KG1 (cell line): ENCODE measurements around the gene VWA5A.
"Not testable (repeated sequence)": the region's sequence is repeated elsewhere in the genome, so short reads cannot be mapped to it uniquely, and the experiment has no call there.

Experiments used
- DNase-seq: peaks from one replicate; lab custom pipeline; 2025; lab: John Stamatoyannopoulos, UW

The VWA5A gene

DNA sequence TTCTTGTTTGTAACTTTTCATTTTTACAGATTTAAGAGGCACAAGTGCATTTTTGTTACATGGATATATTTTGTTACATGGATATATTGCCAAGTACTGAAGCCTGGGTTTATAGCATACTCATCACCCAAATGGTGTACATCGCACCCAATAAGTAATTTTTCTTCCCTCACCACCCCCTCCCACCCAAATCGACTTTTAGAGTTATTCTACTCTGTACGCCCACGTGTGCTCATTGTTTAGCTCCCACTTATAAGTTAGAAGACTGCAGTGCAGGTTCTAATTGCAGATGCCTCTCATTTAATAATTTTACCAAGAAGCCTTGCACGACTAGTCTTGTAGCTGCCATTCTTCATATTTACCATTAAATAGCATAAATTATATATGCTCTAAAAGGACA, 20.5 kb upstream of the VWA5A start:
- DNase-seq: no peak

DNA sequence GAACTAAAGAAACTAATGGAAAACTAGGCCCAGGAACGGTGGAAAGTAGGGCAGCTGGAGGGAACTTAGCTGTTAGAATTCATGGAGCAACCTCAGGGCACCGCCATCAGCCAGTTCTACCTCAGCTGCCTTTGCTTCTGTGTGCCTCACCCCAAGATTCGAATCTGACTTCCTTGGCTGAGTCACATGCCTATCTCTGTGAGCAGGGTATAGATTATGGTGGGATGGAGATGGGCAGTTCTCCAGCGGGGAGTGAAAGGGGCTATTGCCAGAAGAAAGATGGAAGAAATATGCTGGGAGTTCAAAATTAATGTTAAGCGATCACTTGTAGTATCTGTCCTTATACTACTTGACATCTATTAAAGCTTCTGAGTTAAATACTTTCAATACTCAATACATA, 18.9 kb upstream of the VWA5A start:
- no peak for DNase-seq

DNA sequence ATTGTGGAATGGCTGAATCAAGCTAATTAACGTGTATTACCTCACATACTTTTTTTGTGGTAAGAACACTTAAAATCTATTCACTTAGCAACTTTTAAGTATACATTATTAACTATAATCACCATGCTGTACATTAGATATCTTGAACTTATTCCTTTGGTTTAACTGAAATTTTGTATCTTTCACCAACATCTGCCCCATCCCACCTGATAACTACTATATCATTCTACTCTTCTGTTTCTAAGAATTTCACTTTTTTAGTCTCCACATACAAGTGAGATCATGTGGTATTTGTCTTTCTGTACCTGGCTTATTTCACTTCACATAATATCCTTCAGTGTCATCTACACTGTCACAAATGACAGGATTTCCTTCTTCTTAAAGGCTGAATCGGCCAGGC, 17.1 kb upstream of the VWA5A start:
- DNase-seq: no peak

DNA sequence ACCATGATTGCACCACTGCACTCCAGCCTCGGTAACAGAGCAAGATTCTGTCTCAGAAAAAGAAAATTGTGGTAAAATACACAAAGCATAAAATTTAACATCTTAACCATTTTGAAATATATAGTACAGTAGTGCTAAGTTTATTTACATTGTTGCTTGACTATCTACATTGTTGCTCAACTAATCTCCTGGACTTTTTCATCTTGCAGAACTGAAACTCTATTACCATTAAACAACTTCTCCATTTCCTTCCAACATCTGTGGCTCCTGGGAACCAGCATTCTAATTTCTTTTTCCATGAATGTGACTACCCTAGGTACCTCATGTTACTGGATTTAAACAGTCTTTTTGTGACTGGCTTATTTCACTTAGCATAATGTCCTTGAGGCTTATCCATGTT, 13.5 kb upstream of the VWA5A start:
- DNase-seq: no peak

DNA sequence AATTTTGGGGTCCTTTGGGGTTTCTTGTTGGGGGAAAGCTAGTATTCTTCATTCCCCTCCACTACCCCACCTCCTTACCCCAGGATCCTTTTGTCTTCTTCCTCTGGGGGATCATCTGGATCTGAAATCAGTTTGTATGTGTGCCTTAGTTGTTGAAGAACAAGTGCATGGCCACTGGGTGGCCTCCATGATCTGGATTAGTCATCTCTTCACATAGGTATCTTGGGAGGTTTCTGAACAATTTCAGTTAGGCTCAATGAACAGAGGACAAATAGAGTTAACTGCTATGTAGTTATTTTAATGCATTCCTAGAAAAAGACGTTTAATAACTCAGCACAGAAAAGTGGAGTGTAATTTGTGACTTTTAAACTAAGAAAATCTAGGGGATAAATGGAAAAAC, 7.1 kb upstream of the VWA5A start:
- DNase-seq: no peak

DNA sequence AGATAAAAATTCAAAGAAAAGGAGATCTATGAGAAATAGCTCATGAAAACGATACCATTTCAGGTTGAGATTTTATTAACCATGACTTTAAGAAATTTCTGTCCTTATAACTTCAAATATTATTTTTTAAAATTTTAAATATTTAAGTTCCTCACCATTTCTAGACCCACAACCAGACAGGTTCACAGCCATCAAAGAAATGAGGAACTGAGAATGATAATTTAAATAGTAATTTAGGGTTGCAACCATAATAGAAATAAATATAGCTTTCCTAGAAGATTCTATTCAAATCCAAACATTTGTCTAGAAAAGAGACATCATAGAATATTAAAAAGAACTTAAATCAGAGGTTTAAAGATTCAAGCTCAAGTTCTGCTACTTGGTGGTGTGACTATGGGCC, 5.9 kb upstream of the VWA5A start:
- DNase-seq: no peak

DNA sequence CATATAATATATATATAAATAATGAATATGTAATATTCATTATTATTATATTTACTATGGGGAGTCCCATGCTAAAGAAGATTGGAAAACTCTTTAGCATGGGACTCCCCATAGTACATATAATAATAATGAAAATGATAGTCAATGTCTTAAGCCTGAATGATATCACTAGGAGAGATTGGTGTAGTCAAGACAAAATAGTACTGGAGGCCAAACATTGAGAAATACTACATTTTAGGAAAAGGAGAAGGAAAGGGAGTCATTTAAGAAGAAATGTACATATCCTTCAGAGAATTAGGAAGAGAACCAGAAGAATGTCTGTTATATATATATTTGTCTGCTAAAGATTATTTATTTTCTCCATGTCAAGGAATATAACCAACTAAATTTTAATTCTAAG, 5.0 kb upstream of the VWA5A start:
- no peak for DNase-seq

DNA sequence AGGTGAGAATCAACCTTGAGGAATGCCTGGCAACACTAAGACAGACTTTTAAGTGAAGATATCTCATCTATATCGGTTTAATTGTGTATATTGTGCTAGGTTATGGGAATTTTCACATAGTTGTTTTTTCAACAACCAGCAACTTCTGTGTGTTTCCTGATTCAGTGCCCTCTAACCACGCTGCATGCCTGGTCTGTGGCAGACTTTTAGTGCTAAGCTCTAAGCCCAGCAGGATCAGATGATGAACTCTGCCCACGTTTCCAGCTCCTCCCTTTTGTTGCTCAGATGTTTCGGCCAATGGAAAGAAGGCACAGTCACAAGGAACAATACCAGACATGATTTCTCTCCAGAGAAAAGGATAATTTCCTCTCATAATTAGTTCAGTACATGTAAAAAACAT, 1.4 kb upstream of the VWA5A start:
- no peak for DNase-seq

DNA sequence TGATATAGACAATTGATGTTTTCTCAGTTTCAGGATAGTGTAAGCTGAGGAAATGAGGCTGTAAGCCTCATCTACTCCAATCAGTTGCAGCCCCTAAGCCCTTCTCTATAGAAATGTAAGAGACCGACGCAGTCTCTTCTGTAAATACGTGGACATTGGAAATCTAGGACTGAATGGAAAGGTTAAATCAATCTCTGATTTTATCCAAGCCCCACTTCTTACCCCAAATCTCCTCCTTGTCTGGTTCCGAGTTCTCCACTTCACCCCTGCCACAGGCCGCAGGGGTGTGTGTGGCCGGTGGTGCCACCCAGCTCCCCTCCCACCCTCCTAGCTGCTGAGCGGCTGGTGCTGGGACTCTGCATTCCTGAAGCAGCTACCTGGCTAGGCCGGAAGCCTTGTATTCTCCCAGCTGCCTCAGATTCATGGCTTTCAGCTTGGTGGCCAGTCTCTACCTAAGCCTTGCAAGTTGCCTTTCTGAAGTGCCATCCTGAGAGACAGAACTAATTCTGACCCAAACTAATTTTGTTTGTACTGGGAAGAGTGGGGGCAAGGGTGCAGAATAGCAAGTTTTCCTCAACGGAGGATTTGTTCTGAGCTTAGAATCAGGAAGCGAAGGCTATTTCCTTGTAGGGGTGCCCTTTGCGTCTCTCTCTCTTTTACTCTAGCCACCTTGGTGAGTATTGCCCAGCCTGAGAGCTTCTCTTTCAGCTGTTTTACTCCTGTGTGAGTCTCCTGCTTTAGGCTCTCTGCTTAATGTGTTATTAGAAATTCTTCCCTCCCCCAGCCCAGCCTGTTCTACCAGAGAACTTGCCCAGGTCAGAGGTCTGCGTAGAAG, 749 bp downstream of the VWA5A start:
- no peak for DNase-seq

DNA sequence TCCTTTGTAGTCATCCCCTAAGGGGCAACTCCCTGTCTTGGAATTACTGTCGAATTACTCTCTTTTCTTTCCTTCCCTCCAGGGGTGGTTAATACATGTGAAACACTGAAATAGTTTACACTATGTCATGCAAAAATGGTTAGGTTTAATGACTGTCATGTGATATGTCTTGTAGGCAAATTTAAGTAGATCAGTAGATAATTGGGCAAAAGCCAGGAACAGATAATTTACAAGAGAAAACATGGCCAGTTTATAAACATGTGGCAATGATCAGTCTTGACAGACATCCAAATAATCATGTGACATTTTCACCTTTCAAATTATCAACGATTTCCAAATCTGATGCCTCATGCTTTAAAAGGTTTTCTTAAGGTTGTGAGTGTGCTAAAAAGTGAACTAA, 3.9 kb downstream of the VWA5A start:
- DNase-seq: no peak

DNA sequence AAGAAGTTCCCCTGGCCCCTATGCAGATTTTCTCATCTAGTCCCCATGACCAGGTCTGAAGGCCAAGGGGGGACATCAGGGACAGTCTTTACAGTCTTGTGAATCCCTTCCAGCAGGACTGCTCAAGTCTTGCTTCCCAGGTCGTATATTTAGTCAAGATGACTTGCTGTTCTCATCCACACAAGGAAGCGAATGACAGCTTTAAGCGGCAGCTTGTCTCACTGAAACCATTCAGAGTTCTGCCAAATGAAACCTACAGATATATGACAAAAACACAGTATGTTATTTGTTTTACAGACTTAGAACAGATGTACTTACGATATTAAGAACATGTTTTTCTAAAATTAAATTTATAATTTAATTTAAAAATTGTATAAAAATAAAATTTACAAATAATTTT, 5.6 kb downstream of the VWA5A start:
- DNase-seq: no peak

DNA sequence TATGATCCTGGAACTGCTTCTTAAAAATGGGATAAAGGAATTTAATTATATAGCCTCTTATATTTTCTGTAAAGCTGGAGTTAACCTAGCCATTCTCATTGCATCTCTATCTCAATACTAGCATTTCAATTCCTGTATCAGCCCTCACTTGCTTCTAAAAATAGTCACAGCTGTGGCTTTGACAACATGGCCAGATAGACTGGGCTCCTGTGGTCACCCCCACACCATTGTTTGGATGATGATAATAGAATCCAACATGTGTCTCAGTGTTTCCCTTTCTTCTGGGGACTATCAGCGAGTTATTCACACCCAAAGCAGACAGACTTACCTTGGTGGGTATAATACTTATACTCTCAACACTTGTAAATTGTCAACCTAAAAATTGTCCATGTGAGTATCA, 6.9 kb downstream of the VWA5A start:
- no peak for DNase-seq

DNA sequence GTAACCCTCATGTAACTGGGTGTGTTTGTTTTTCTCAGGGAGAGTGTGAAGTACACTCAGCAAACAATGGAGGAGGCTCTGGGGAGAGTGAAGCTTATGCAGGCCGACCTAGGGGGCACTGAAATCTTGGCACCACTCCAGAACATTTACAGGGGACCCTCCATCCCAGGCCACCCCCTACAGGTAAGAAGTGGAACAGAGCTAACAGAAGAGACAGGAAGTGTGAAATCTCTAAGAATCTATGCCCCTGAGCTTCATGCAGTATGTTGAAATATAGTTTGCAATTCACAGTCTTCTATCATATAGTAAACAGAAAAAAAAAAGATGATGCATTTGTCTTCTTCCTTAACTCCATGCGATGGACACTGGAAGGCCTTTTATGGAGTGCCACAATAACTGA, 8.4 kb downstream of the VWA5A start:
- DNase-seq: no peak

DNA sequence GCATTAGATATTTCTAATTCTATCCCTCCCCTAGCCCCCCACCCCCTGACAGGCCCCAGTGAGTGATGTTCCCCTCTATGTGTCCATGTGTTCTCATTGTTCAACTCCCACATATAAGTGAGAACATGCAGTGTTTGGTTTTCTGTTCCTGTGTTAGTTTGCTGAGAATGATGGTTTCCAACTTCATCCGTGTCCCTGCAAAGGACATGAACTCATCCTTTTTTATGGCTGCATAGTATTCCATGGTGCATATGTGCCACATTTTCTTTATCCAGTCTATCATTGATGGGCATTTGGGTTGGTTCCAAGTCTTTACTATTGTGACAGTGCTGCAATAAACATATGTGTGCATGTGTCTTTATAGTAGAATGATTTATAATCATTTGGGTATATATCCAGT, 11.9 kb downstream of the VWA5A start:
- not testable (repeated sequence) for DNase-seq

DNA sequence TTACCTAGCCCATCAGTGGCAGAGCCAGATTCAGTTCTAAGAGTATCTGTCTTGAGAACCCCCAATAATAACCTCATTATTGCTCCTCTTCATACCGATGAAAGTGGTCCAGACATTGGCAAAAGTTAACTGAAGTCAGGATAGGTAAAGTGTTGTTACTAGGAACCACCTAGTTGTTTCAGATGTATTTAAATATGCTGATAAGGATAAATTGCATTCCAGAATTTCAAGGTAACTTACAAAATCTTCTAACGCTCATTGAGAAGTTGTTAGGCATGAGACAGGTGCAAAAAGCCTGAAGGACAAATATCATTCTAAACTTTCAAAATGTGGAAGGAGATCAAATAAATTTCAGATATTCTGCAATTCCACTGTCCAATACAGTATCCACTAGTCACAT, 27.8 kb downstream of the VWA5A start:
- DNase-seq: no peak

DNA sequence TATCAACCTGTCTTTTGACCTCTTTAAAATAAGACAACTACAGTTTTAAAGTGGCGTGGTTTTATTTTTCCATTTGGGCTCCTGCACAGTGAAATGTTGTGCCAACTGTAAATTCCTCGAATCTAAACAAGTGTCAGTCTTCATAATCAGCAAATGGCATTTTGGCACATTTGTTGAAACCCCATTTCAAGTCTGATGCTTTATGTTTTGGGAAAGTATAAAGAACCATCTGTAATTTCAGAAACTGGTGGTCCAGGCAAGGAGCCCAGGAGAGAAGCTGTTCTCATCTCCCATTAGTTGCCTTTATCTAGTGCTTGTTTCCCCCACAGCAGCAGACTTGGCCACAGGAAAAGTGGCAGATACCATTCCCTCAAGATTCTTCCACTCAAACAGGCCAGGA, 32.7 kb downstream of the VWA5A start:
- DNase-seq: no peak

DNA sequence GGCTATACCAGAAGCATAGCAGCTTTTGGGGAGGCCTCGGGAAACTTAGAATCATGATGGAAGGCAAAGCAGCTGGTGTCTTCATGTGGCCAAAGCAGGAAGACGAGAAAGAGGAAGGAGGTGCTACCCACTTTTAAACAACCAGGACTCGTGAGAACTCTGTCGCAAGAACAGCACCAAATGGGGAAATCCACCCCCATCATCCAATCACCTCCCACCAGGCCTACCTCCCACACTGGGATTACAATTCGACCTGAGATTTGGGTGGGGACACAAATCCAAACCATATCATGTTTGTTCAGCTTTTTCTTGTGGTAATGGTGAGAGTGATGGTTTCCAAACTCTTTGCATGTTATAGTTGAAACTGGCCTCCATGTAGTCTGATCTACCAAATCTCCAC, 35.4 kb downstream of the VWA5A start:
- no peak for DNase-seq

DNA sequence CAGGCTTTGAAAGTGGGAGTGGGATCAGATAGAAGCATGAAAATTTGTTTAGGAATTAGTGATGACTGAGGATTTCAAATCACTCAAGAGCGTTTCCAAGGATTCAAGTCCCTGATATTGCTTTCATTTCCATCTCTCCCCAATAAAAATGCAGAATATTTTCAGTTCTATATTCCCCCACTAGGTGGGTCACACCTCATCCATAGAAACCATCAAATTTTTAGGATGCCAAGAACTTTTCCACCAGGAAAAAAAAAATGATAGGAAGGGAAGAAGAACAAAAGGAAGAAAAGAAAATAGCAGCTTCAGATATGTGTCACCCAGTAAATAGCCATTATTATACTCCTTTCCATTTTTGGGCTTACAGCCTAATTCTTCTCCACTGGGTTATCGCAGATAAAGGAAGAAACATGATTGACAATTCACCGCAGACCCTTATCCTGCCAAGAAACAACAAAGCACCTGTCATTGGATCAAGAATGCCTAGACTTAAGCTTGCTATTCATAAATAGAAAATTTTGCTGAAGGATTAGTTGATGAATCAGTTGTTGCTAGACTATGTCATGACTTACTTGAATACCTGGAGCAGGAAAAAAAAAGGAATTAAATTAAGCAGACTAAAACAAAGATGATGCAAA, 37.6 kb downstream of the VWA5A start:
- DNase-seq: no peak

DNA sequence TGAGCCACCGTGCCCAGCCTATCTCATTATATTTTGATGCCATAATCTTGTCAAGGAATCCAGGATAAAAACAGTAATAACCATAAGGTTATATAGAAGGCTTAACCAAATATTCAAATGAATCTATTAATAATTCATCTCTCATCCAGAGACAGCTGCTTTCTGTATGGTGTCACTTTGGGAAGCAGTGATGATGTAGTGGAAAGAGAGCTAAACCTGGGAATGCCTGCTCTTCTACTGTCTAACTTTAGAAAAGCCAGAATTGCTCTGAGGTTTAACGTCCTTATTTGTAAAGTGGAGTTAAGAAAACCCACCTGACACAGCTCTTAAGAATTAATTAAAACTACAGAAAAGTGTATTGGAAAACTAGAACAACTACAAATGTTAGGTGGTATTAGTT, 38.6 kb downstream of the VWA5A start:
- no peak for DNase-seq

DNA sequence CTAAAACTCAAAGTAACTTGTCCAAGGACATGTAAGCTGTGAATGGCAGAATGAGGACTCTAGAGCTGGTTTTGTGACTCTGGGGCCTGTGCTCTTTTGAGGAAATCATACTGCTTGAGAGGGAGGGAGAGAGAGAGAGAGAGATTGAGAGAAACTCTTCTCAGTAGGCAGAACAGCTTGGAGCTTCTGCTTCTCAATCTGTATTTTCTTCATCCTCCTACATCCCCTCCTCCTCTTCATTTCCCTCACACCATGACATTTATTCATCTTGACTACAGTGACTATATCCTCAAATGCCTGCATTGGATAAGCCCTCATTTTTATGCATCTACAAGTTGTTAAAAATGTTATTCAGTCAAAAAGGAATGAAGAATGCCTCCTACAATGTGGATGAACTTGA, 44.2 kb downstream of the VWA5A start:
- no peak for DNase-seq

DNA sequence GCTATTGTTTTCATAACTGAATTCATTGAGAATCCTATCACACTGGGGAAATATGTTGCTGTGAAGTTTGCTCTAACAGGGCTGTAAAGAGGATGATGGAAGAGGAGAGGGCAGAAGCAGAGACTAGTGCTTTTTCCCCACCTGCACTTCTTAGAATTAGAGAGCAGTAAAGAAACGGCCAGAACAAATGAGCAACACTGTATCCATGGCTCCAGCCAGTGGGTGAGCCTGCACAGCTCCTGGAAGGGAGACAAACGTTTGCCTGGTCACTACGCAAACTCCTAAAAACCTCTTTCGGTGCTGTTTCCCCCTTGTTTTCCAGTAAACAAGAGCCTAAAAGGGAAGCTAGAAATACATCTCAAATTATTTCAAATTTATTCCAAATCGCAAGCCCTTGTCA, 45.7 kb downstream of the VWA5A start:
- no peak for DNase-seq

DNA sequence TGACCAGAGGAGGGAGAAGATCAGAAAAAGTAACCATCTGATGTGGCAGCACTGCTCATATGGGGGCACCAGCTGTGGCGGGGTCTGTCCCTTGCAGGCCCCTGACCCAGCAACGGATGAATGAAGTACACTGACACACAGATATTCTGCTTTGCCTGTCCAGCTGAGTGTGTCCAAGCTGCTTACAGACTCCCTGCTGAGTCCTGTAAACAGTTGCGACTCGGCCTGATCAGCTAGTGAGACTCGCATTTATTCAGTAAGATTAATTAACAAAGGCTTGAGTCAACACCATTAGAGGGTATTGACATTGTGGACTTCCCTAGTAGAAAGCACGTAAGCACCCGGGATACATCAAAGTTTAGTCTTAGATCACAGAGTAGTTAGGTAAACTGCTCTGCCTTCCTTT, 52.6 kb downstream of the VWA5A start:
- DNase-seq: no peak

DNA sequence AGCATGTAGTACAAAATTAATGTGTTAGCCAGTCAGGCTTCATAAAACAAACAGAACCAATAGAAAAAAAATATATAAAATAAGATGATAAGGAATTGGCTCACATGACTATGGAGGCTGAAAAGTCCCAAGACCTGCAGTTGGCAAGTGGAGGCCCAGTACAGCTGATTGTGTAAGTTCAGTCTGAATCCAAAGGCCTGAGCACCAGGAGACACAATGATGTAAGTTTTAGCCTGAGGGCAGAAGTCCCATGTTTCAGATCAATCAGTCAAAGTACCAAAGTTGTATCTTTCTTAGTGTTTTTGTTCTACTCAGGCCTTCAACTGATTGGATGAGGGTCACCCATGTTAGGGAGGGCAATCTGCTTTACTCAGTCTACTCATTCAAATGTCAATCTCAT, 53.5 kb downstream of the VWA5A start:
- no peak for DNase-seq

DNA sequence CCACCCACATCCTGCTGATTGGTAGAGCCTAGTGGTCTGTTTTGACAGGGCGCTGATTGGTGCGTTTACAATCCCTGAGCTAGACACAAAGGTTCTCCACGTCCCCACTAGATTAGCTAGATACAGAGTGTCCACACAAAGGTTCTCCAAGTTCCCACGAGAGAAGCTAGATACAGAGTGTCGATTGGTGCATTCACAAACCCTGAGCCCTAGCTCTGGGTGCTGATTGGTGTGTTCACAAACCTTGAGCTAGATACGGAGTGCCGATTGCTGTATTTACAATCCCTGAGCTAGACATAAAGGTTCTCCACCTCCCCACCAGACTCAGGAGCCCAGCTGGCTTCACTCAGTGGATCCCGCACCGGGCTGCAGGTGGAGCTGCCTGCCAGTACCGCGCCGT, 55.1 kb downstream of the VWA5A start:
- not testable (repeated sequence) for DNase-seq
